Activated CD4-positive, alpha-beta T cell treated with anti-CD3 and anti-CD28 coated beads, Interleukin-10, Interleukin-2, amounts not matched to agents 100 ng/mL and 50 ng/mL, durations not matched to agents 16 hours and 8 hours (primary cell): ENCODE measurements around the gene ZFP91.

Experiments used
- DNase-seq: peaks from one replicate; pipeline ENCODE4 v3.0.0-alpha.2; 2020

The ZFP91 gene

GRCh38 chr11:58586998-58587397 lies 8.1 kb downstream of the ZFP91 start:
- DNase-seq: no peak

GRCh38 chr11:58591659-58592058 lies 12.8 kb downstream of the ZFP91 start:
- no peak for DNase-seq

- DNase-seq: no peak
Observed at GRCh38 chr11:58592760-58593472, 14.1 kb downstream of the ZFP91 start.

GRCh38 chr11:58594826-58595225 lies 16.0 kb downstream of the ZFP91 start:
- no peak for DNase-seq

DNA sequence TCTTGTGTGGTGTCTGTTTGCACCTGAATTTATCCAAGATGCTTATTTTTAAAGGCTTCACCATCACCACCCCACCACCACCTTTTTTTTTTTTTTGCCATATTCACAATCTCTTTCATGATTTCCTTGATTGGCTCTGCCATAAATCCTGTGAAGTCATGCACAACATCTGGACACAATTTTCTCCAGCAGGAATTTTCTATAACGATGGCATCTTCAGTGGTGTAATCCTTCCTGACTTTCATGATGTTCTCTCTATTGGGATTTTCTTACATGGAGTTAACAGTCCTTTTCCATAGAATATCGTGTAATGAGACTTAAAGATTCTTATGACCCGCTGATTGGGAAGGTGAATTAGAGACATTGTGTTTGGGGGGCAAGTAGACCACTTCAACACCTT lies 17.8 kb downstream of the ZFP91 start:
- no peak for DNase-seq

DNA sequence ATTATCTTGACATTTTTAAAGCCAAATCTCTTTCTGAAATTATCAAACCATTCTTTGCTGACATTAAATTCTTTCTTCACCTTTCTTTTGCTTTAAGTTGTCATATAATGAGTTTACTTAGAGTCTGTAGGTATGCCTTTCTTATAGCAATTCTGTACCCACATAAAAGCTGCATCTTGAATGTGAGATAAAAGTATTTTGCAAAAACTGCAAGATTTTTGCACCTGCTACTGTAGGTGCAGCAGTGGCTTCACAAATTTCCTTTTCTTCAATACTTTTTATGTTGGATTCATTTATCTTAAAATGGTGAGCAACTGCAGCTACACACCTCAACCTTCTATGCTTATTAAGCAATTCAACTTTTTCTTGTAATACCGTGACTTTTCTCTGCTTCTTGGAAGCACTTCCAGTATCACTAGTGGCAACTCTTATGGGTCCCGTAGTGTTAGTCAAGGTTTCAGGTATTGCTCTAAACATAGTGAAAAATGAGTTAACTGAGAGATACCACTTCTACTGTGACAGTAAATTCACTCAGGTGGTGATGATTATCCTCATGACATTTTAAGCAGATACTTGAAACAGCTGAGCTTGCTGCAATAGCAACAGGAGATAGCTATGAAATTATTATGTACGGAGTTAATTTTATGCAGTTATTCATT lies 18.8 kb downstream of the ZFP91 start:
- peak; percentile 66 for DNase-seq

DNA sequence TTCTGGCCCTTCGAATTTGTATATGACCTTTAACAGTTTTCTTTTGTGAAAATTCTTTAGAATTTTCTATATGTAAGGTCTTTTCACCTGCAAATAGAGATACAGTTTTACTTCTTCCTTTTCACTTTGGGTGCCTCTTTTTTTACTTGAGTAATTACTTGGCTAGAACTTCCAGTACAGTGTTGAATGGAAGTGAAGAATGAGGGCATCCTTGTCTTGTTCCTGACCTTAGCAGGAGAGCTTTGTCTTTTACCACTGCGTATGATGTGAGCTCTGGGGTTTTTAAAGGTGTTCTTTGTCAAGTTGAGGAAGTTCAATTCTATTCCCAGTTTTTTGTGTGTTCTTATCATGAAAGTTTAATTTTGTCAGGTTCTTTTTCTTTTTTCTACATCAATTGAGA lies 21.6 kb downstream of the ZFP91 start:
- DNase-seq: no peak

DNA sequence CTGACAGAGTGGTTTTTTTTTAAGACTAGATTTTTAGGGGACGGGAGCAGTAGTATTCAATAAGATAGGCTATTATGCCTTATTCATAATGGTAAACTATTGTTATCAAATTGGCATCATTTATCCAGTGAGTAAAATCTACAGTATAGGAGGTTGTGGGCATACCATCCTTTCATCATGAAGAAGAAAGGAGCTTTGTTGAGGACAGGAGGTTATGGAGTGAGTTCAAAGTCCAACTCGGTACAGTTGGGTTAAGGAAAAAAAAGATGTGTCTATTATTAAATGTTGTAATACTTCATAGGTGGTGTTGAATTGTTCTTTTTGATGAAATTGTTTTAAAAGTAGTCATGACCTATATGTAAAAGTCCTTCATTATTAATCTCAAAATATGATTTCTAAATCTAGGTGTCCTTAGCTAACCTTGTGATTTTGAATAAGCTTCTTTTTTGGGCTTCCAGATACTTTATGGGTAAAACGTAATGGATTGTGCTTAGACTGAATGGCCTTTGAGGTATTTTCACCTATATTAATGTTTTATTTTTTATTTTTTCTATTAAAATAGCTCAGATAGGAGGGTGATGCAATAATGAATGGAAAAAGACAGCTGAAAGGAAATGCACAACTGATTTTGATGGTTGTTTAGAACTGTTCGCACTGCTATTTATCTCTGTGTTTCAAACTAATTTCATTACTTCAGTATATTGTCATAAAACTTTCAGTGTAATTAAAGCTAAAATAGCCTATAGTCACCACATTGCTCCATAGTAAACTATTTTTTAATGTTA lies 28.3 kb downstream of the ZFP91 start:
- DNase-seq: no peak

DNA sequence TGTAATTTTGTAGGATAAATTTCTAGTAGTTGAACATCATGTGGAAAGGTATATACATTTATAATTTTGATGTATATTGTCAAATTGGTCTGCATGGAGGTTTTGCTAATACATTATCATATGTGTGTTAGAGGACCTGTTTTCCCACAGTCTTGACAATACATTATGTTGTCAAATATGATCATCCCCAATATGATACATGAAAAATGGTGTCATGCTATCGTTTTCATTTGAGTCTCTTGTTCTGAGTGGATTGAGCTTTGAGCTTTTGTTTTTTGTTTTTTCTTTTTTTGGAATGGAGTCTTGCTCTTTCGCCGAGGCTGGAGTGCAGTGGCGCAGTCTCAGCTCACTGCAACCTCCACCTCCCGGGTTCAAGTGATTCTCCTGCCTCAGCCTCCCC lies 29.5 kb downstream of the ZFP91 start:
- DNase-seq: no peak

- DNase-seq: no peak
Observed at GRCh38 chr11:58609723-58610122, 30.9 kb downstream of the ZFP91 start.

DNA sequence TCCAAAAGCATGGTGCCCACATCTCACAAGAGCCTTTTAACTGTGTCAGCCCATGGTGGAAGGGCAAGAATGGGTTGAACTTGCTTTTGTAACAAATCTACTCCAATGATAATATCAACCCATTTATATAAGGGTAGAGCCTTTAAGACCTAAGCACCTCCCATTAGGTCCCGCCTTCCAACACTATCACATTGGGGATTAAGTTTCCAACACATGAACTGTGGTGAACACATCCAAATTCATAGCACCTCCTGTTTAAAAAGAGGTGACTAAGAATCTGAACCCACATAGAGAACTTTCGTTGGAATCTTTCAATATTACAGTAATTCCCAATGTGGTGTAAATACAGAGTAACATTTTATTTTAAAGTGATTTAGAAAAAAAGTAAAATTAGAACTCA lies 34.4 kb downstream of the ZFP91 start:
- peak; percentile 18 for DNase-seq

GRCh38 chr11:58615559-58615958 lies 36.7 kb downstream of the ZFP91 start:
- DNase-seq: no peak

GRCh38 chr11:58616594-58616993 lies 37.7 kb downstream of the ZFP91 start:
- DNase-seq: no peak

DNA sequence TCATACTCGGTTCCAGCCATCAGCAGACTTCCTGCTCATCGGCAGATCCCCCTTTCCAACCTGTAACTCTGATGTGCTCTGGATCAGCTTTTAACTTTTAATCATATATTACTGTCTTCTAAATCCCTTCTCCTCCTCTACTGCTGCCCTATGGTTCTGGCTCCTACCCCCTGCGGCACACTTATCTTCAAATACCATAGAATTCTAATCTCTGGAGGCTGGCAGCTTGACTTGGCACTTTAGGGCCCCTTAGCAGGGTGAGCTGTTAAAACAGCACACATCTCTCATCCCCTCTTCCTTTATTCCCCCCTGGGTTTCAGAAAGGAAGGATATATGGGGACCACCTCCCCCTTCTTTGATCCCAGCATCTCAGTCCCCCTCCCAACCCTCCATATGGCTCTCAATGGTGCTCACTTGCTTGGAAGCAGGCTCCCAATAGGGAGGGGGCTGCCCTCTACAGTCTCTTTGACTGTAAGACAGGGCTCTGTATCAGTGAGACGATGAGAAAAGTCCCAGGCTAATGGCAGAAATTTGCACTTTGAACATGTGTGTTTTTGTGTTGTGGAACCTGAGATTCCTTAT lies 39.2 kb downstream of the ZFP91 start:
- no peak for DNase-seq

DNA sequence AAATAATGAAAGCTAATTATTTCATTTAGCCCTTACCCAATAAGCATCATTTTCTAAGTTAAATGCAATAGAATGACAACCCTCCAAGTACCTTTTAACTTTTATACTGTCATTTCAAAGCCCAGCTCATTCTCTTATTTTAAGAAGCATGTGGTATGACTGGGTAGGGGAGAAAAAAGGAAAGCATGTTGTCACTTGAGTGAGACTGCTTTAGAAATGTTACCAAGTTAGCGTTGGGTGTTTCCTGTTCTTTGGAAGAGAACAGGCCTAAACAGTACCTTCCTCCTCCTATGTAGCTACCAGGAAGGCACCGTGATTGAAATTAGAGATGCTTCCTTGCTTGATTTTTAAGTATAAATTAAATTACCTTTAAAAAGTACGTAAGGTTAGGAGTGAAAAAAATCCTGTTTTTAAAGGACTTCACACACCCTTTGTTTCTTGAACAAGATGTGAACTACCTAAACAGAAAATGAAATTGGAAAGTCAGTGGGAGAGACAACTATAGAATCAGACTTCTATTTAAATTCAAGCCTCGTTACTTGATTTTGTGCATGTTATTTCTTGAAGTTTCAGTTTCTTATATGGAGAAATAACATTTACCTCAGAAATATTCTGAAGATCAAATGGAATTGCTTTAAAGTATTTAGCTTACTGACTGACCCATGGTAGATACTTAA lies 42.9 kb downstream of the ZFP91 start:
- DNase-seq: peak; percentile 6

DNA sequence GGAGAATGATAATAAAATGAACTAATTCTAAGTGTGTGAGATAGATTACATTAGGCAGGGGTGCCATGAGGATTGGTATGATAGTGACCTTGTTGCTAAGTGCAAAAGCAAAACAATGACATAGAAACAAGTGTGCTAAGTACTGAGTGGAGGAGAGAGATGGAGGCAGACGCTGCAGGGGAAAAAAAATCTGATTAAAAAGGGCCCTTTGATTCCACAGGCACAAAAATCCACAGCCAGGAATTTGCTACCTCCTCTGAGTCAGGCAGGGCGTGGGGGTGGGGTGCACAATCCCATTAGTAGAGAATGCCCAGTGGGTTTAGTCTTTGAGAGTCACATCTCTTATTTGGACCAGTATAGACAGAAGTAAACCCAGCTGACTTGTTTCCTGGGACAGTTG lies 43.5 kb downstream of the ZFP91 start, which contains the start of gene CNTF:
Gene CNTF (plus strand): TSS at position 322 of the 400 bp plus-strand sequence. CDS start 88 bp downstream, outside the sequence.
- DNase-seq: no peak

DNA sequence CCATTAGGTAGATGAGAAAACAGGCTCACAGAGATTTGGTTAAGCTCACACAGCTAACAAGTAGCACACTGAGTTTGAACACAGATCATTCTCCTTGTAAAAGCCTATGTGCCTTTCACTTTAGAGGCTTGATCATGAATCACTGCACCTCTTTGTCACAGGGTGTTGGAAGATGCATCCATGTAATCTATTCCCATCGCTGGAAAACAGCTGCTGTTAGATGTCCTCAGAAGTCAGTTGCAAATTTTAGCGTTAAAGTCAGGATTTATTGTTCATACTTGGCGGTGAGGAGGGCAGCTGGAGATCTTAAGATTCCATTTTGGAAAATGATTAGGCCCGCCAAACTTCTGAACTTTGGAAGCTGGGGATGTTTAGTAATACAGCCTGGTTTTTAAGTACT lies 46.2 kb downstream of the ZFP91 start:
- DNase-seq: no peak

- DNase-seq: no peak
Observed at GRCh38 chr11:58625826-58626460, 47.1 kb downstream of the ZFP91 start.

- DNase-seq: no peak
Observed at GRCh38 chr11:58626934-58627483, 48.1 kb downstream of the ZFP91 start.

DNA sequence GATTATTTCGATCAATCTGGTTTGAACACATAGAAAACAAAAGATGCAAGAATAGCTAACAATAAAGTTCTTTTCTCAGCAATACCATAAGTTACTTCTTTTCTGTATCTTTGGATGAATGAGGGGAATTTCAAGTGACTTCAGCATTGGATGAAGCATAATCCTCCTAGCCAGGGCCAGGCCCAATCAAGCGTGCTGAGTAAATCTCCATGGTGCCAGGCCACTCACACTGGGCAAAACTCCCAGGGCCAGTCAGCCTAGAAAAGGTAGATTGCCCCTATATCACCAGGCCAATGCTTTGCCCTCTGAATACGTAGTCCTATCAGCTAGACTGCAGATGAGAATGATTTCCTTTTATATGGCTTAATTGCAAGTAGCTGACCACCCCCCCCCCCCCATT lies 49.6 kb downstream of the ZFP91 start:
- no peak for DNase-seq

DNA sequence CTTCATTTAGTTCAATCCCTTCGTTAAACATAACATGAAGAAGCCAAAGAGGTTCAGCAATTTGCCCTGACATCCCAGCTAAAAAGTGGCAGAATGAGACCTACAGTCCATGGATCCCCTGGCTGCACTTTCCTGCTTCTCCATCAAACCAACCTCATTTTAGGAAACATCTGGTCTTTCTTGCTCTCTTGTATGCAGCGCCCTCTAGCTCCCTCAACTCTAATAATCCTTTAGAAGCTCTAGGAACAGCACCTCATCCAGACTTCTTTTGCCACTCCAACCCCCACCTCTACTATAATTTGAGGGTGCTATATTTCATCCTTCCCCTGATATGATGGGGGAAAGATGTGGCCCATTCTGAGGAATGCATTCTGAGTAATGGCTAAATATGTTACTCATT lies 51.0 kb downstream of the ZFP91 start:
- peak; percentile 31 for DNase-seq

GRCh38 chr11:58631378-58631777 lies 52.5 kb downstream of the ZFP91 start:
- DNase-seq: no peak
